WTC11 (cell line): ENCODE measurements around the gene IRF4. TPM values are rescaled to one million over a fixed set of nuclear protein-coding genes. Genes with fewer than 3 reads are reported as not detected.

ENCODE experiments used
- AR ChIP-seq: fragments of 250-450 bp; sonication (Bioruptor Pico); IDR thresholded peaks from 2 replicates; pipeline ENCODE4 v1.9.0; 2021; ENCODE audit warnings: mild to moderate bottlenecking
- ATF3 ChIP-seq: sonication (generic); formaldehyde crosslinking; conservative IDR thresholded peaks from 2 replicates; pipeline ENCODE4 v1.8.1; 2022; ENCODE audit warnings: mild to moderate bottlenecking, missing genetic modification reagents
- CBFB ChIP-seq: sonication (generic); formaldehyde crosslinking; IDR thresholded peaks from 2 replicates; pipeline ENCODE4 v1.8.1; 2022; ENCODE audit warnings: mild to moderate bottlenecking, low read depth, missing genetic modification reagents
- CREB1 ChIP-seq: sonication (generic); formaldehyde crosslinking; IDR thresholded peaks from 2 replicates; pipeline ENCODE4 v1.8.0; 2023; ENCODE audit warnings: mild to moderate bottlenecking, missing genetic modification reagents
- E2F4 ChIP-seq: sonication (generic); formaldehyde crosslinking; IDR thresholded peaks from 2 replicates; pipeline ENCODE4 v1.8.1; 2022; ENCODE audit warnings: low read depth, mild to moderate bottlenecking, moderate library complexity, missing genetic modification reagents, borderline replicate concordance
- ELF4 ChIP-seq: sonication (generic); formaldehyde crosslinking; IDR thresholded peaks from 2 replicates; pipeline ENCODE4 v1.8.1; 2022; ENCODE audit warnings: low read depth, mild to moderate bottlenecking, moderate library complexity, missing genetic modification reagents
- ESRRA ChIP-seq: sonication (generic); formaldehyde crosslinking; IDR thresholded peaks from 2 replicates; pipeline ENCODE4 v1.8.1; 2022; ENCODE audit warnings: mild to moderate bottlenecking, missing genetic modification reagents, borderline replicate concordance
- FOXP1 ChIP-seq: sonication (generic); formaldehyde crosslinking; IDR thresholded peaks from 2 replicates; pipeline ENCODE4 v1.8.0; 2022; ENCODE audit warnings: missing genetic modification reagents, mild to moderate bottlenecking, moderate library complexity, borderline replicate concordance
- HMGXB4 ChIP-seq: sonication (generic); formaldehyde crosslinking; IDR thresholded peaks from 2 replicates; pipeline ENCODE4 v1.8.1; 2023; ENCODE audit warnings: mild to moderate bottlenecking, moderate library complexity, missing genetic modification reagents
- IRF2 ChIP-seq: sonication (generic); formaldehyde crosslinking; IDR thresholded peaks from 2 replicates; pipeline ENCODE4 v1.8.0; 2022; ENCODE audit warnings: low read depth, missing genetic modification reagents, borderline replicate concordance
- JUN ChIP-seq: sonication (generic); formaldehyde crosslinking; IDR thresholded peaks from 2 replicates; pipeline ENCODE4 v1.8.0; 2023; ENCODE audit warnings: mild to moderate bottlenecking, missing genetic modification reagents
- KAT7 ChIP-seq: sonication (generic); formaldehyde crosslinking; IDR thresholded peaks from 2 replicates; pipeline ENCODE4 v1.8.1; 2023; ENCODE audit warnings: missing genetic modification reagents, mild to moderate bottlenecking, borderline replicate concordance
- MLX ChIP-seq: sonication (generic); formaldehyde crosslinking; IDR thresholded peaks from 2 replicates; pipeline ENCODE4 v1.8.1; 2023; ENCODE audit warnings: mild to moderate bottlenecking, missing genetic modification reagents, moderate library complexity
- MXD4 ChIP-seq: fragments of 250-450 bp; sonication (Bioruptor Pico); IDR thresholded peaks from 2 replicates; pipeline ENCODE4 v1.8.0; 2021; ENCODE audit warnings: mild to moderate bottlenecking, moderate library complexity, borderline replicate concordance
- NFYB ChIP-seq: sonication (generic); formaldehyde crosslinking; conservative IDR thresholded peaks from 2 replicates; pipeline ENCODE4 v1.8.0; 2022; ENCODE audit warnings: low read depth, missing genetic modification reagents
- NR1H2 ChIP-seq: sonication (generic); formaldehyde crosslinking; IDR thresholded peaks from 2 replicates; pipeline ENCODE4 v1.9.0; 2021; ENCODE audit warnings: mild to moderate bottlenecking, moderate library complexity, missing genetic modification reagents
- PRRX2 ChIP-seq: fragments of 250-450 bp; sonication (Bioruptor Pico); IDR thresholded peaks from 2 replicates; pipeline ENCODE4 v1.8.0; 2021; ENCODE audit warnings: mild to moderate bottlenecking
- RELA ChIP-seq: sonication (generic); formaldehyde crosslinking; IDR thresholded peaks from 2 replicates; pipeline ENCODE4 v1.8.1; 2022; ENCODE audit warnings: missing genetic modification reagents, mild to moderate bottlenecking, borderline replicate concordance
- SMAD3 ChIP-seq: sonication (generic); formaldehyde crosslinking; IDR thresholded peaks from 2 replicates; pipeline ENCODE4 v1.8.0; 2022; ENCODE audit warnings: missing genetic modification reagents, mild to moderate bottlenecking, borderline replicate concordance
- SP1 ChIP-seq: sonication (generic); formaldehyde crosslinking; conservative IDR thresholded peaks from 2 replicates; pipeline ENCODE4 v1.8.1; 2022; ENCODE audit warnings: missing genetic modification reagents
- TCF7 ChIP-seq: sonication (generic); formaldehyde crosslinking; IDR thresholded peaks from 2 replicates; pipeline ENCODE4 v1.8.0; 2022; ENCODE audit warnings: mild to moderate bottlenecking, low read depth, missing genetic modification reagents, moderate library complexity
- TEAD1 ChIP-seq: sonication (generic); formaldehyde crosslinking; IDR thresholded peaks from 2 replicates; pipeline ENCODE4 v1.8.0; 2022; ENCODE audit warnings: mild to moderate bottlenecking, missing genetic modification reagents
- TP53 ChIP-seq: sonication (generic); formaldehyde crosslinking; IDR thresholded peaks from 2 replicates; pipeline ENCODE4 v1.8.1; 2023; ENCODE audit warnings: mild to moderate bottlenecking, missing genetic modification reagents
- ZNF138 ChIP-seq: sonication (generic); formaldehyde crosslinking; conservative IDR thresholded peaks from 2 replicates; pipeline ENCODE4 v1.8.1; 2022; ENCODE audit warnings: mild to moderate bottlenecking, moderate library complexity, missing genetic modification reagents
- ZNF232 ChIP-seq: sonication (generic); formaldehyde crosslinking; IDR thresholded peaks from 2 replicates; pipeline ENCODE4 v1.8.0; 2022; ENCODE audit warnings: mild to moderate bottlenecking, missing genetic modification reagents
- ZNF317 ChIP-seq: sonication (generic); formaldehyde crosslinking; IDR thresholded peaks from 2 replicates; pipeline ENCODE4 v1.8.1; 2023; ENCODE audit warnings: low read depth, mild to moderate bottlenecking, moderate library complexity, missing genetic modification reagents, borderline replicate concordance
- ZNF416 ChIP-seq: fragments of 250-450 bp; sonication (Bioruptor Pico); IDR thresholded peaks from 2 replicates; pipeline ENCODE4 v1.9.0; 2021; ENCODE audit warnings: mild to moderate bottlenecking, inconsistent platforms
- ZNF532 ChIP-seq: fragments of 250-450 bp; sonication (Bioruptor Pico); IDR thresholded peaks from 2 replicates; pipeline ENCODE4 v1.9.0; 2021; ENCODE audit warnings: mild to moderate bottlenecking, borderline replicate concordance
- total RNA-seq: library from RNA; stranded (reverse); gene quantifications from 3 replicates; pipeline ENCODE4 v1.2.3, GENCODE V29; 2021

Gene IRF4
- total RNA-seq, 1 experiment from 2014 or later: 1.6 TPM

- peak; percentile 13 for TF ChIP-seq ESRRA
- peak; percentile 64 for TF ChIP-seq ZNF317 (CRISPR knock-in tag)
- TF ChIP-seq SP1 (CRISPR knock-in tag): no peak
- TF ChIP-seq HMGXB4 (CRISPR knock-in tag): peak; percentile 67; the same call in 1 of the 2 replicates
- no peak for TF ChIP-seq CBFB (CRISPR knock-in tag)
- TF ChIP-seq E2F4 (CRISPR knock-in tag): no peak
- TF ChIP-seq ZNF416 (CRISPR knock-in tag): no peak
- TF ChIP-seq MLX (CRISPR knock-in tag): no peak
- peak; percentile 43; the same call in 1 of the 2 replicates for TF ChIP-seq TP53 (CRISPR knock-in tag)
- no peak for TF ChIP-seq IRF2 (CRISPR knock-in tag)
- TF ChIP-seq RELA (CRISPR knock-in tag): no peak; the same call in 1 of the 2 replicates
- no peak; the same call in 1 of the 2 replicates for TF ChIP-seq NR1H2 (CRISPR knock-in tag)
- no peak for TF ChIP-seq PRRX2
- TF ChIP-seq FOXP1: peak; percentile 87
- TF ChIP-seq MXD4 (CRISPR knock-in tag): no peak
- no peak for TF ChIP-seq NFYB
- no peak for TF ChIP-seq ATF3 (CRISPR knock-in tag)
- no peak for TF ChIP-seq ZNF138 (CRISPR knock-in tag)
- no peak for TF ChIP-seq ZNF232
- peak; percentile 68; the same call in 1 of the 2 replicates for TF ChIP-seq TEAD1 (CRISPR knock-in tag)
- TF ChIP-seq AR (CRISPR knock-in tag): no peak
- TF ChIP-seq ZNF532 (CRISPR knock-in tag): no peak
- TF ChIP-seq JUN (CRISPR knock-in tag): peak; percentile 52; the same call in 1 of the 2 replicates
- peak; percentile 77; the same call in 1 of the 2 replicates for TF ChIP-seq CREB1
- TF ChIP-seq KAT7: no peak
- no peak; the same call in 1 of the 2 replicates for TF ChIP-seq TCF7 (CRISPR knock-in tag)
- peak; percentile 65; the same call in 1 of the 2 replicates for TF ChIP-seq SMAD3 (CRISPR knock-in tag)
- 0 out of 2 replicates have a peak, but pooled peaks have one; percentile 21 for TF ChIP-seq ELF4
Measured at GRCh38 chr6:392441-393390, 1.2 kb downstream of the IRF4 start (continued).
